ENCODE measurements around the gene CEL. TPM values are rescaled to one million over a fixed set of nuclear protein-coding genes. Genes with fewer than 3 reads are reported as not detected.

CEL gene
- total RNA-seq, 1 donor from 2014 or later: 3.4 TPM

- H3K4me1 ChIP-seq (ENCODE audit: insufficient read depth, low read length): peaks cover 60% of the 10 kb centered on the region
- DNase-seq (ENCODE audit: low read depth) (no peak), FAIRE-seq (no peak)
- no peaks in the 10 kb centered on the region for H3K9me3 ChIP-seq (ENCODE audit: insufficient read depth, low read depth, low read length)
- no peak overlapping the region for H3K4me3 ChIP-seq (ENCODE audit: insufficient read depth, low read depth, low read length)
- Mint-ChIP-seq H3K4me3 (ENCODE audit: unreplicated experiment) (peak overlapping the region; percentile 73), H3K4me1 (ENCODE audit: low read depth, unreplicated experiment) (peaks cover 32% of the 10 kb centered on the region), H3K36me3 (ENCODE audit: low read depth, unreplicated experiment) (peaks cover 4% of the 10 kb centered on the region), H3K9me3 (ENCODE audit: unreplicated experiment) (no peaks in the 10 kb centered on the region), H3K27me3 (ENCODE audit: low read depth, unreplicated experiment) (no peaks in the 10 kb centered on the region), H3K27ac (ENCODE audit: unreplicated experiment) (no peak overlapping the region)
- peaks cover 56% of the 10 kb centered on the region for H3K79me2 ChIP-seq (ENCODE audit: insufficient read depth, low read length)
- no peak overlapping the region for H3K27ac ChIP-seq (ENCODE audit: low read depth, low read length)
- TF ChIP-seq EZH2 (IDR thresholded peaks at IDR 0.05; ENCODE audit: insufficient read depth, low read length): no peak
- peak overlapping the region; percentile 94 for H3K4me2 ChIP-seq (ENCODE audit: low read length)
- H3K9ac ChIP-seq (ENCODE audit: low read length): no peak overlapping the region
- peaks cover 74% of the 10 kb centered on the region for H4K20me1 ChIP-seq (ENCODE audit: insufficient read depth, low read length)
- H3K27me3 ChIP-seq (ENCODE audit: insufficient read depth, low read length): no peaks in the 10 kb centered on the region
- no peaks in the 10 kb centered on the region for H3K36me3 ChIP-seq (ENCODE audit: insufficient read depth, low read length)
- no peak overlapping the region for H2AFZ ChIP-seq (ENCODE audit: low read depth, low read length)
These were observed 56.8 kb downstream of the CEL start for GRCh38 chr9:133118568-133118967.

- peaks cover 76% of the 10 kb centered on the region for H4K20me1 ChIP-seq (ENCODE audit: insufficient read depth, low read length)
- no peaks in the 10 kb centered on the region for H3K9me3 ChIP-seq (ENCODE audit: insufficient read depth, low read depth, low read length)
- no peaks in the 10 kb centered on the region for H3K36me3 ChIP-seq (ENCODE audit: insufficient read depth, low read length)
- no peaks in the 10 kb centered on the region for H3K27me3 ChIP-seq (ENCODE audit: insufficient read depth, low read length)
- no peak for DNase-seq (ENCODE audit: low read depth)
- peak overlapping the region; percentile 94 for H3K4me2 ChIP-seq (ENCODE audit: low read length)
- Mint-ChIP-seq H3K9me3 (ENCODE audit: unreplicated experiment) (no peaks in the 10 kb centered on the region), H3K36me3 (ENCODE audit: low read depth, unreplicated experiment) (peaks cover 4% of the 10 kb centered on the region), H3K4me1 (ENCODE audit: low read depth, unreplicated experiment) (peaks cover 31% of the 10 kb centered on the region), H3K27ac (ENCODE audit: unreplicated experiment) (no peak overlapping the region), H3K4me3 (ENCODE audit: unreplicated experiment) (peak overlapping the region; percentile 86), H3K27me3 (ENCODE audit: low read depth, unreplicated experiment) (no peaks in the 10 kb centered on the region)
- TF ChIP-seq, protein P1, sequence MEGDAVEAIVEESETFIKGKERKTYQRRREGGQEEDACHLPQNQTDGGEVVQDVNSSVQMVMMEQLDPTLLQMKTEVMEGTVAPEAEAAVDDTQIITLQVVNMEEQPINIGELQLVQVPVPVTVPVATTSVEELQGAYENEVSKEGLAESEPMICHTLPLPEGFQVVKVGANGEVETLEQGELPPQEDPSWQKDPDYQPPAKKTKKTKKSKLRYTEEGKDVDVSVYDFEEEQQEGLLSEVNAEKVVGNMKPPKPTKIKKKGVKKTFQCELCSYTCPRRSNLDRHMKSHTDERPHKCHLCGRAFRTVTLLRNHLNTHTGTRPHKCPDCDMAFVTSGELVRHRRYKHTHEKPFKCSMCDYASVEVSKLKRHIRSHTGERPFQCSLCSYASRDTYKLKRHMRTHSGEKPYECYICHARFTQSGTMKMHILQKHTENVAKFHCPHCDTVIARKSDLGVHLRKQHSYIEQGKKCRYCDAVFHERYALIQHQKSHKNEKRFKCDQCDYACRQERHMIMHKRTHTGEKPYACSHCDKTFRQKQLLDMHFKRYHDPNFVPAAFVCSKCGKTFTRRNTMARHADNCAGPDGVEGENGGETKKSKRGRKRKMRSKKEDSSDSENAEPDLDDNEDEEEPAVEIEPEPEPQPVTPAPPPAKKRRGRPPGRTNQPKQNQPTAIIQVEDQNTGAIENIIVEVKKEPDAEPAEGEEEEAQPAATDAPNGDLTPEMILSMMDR (IDR thresholded peaks at IDR 0.05; ENCODE audit: insufficient read depth, low read depth, low read length): no peak
- no peak for TF ChIP-seq EZH2 (IDR thresholded peaks at IDR 0.05; ENCODE audit: insufficient read depth, low read length)
- no peak overlapping the region for H2AFZ ChIP-seq (ENCODE audit: low read depth, low read length)
- peak overlapping the region; percentile 41 for H3K4me3 ChIP-seq (ENCODE audit: insufficient read depth, low read depth, low read length)
- H3K9ac ChIP-seq (ENCODE audit: low read length): peak overlapping the region; percentile 76
- H3K4me1 ChIP-seq (ENCODE audit: insufficient read depth, low read length): peaks cover 57% of the 10 kb centered on the region
- peaks cover 56% of the 10 kb centered on the region for H3K79me2 ChIP-seq (ENCODE audit: insufficient read depth, low read length)
- no peak overlapping the region for H3K27ac ChIP-seq (ENCODE audit: low read depth, low read length)
- no peak for FAIRE-seq
These were observed 57.5 kb downstream of the CEL start for GRCh38 chr9:133119103-133119845.

DNA sequence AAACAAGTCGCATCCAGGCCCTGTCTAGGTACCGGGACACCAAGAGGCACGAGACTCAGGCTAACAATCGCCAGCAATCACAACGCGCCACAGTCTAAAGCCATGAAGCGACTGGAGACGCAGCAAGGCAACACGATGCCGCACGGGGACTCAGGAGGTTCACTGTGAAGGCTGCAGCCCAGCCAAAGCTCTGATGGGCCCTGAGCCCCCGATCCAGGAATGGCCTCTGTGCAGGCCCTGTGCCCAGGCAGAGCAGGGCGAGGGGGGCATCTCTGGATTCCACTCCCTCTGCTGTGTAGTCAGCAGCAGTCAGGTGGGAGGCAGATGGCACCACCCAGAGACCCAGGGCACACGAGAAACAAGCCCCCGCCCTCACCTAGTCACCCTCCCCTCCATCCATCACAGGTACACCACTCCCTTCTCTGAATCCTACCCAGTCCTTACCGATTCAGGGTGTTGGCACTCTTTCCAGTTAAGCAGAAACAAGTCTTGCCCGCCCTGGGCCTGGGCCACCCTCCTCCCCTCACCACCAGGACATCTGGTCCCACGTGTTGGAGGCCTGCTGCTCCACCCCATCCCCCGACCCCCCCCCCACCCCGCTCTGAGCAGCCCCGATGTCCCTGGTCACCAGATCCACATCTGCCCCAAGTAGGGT, 58.2 kb downstream of the CEL start:
- H3K9ac ChIP-seq (ENCODE audit: low read length): peak overlapping the region; percentile 76
- Mint-ChIP-seq H3K27me3 (ENCODE audit: low read depth, unreplicated experiment) (no peaks in the 10 kb centered on the region), H3K9me3 (ENCODE audit: unreplicated experiment) (no peaks in the 10 kb centered on the region), H3K36me3 (ENCODE audit: low read depth, unreplicated experiment) (peaks cover 4% of the 10 kb centered on the region), H3K4me3 (ENCODE audit: unreplicated experiment) (peak overlapping the region; percentile 86), H3K4me1 (ENCODE audit: low read depth, unreplicated experiment) (peaks cover 31% of the 10 kb centered on the region), H3K27ac (ENCODE audit: unreplicated experiment) (no peak overlapping the region)
- peaks cover 78% of the 10 kb centered on the region for H4K20me1 ChIP-seq (ENCODE audit: insufficient read depth, low read length)
- no peak for DNase-seq (ENCODE audit: low read depth)
- H2AFZ ChIP-seq (ENCODE audit: low read depth, low read length): no peak overlapping the region
- H3K27ac ChIP-seq (ENCODE audit: low read depth, low read length): no peak overlapping the region
- H3K4me1 ChIP-seq (ENCODE audit: insufficient read depth, low read length): peaks cover 50% of the 10 kb centered on the region
- H3K36me3 ChIP-seq (ENCODE audit: insufficient read depth, low read length): no peaks in the 10 kb centered on the region
- H3K4me3 ChIP-seq (ENCODE audit: insufficient read depth, low read depth, low read length): peak overlapping the region; percentile 65
- H3K27me3 ChIP-seq (ENCODE audit: insufficient read depth, low read length): no peaks in the 10 kb centered on the region
- H3K4me2 ChIP-seq (ENCODE audit: low read length): peak overlapping the region; percentile 94
- no peak for FAIRE-seq
- TF ChIP-seq, protein P1 (IDR thresholded peaks at IDR 0.05; ENCODE audit: insufficient read depth, low read depth, low read length): no peak
- TF ChIP-seq EZH2 (IDR thresholded peaks at IDR 0.05; ENCODE audit: insufficient read depth, low read length): no peak
- no peaks in the 10 kb centered on the region for H3K9me3 ChIP-seq (ENCODE audit: insufficient read depth, low read depth, low read length)
- H3K79me2 ChIP-seq (ENCODE audit: insufficient read depth, low read length): peaks cover 54% of the 10 kb centered on the region
